DND-41 (cell line): ENCODE measurements around the gene KCNQ1OT1.

Experiments
- EZH2 ChIP-seq: IDR thresholded peaks from 3 replicates; pipeline ENCODE4 v1.6.1; 2012; ENCODE audit warnings: borderline replicate concordance, low read depth, mild to moderate bottlenecking, moderate library complexity, low read length, inconsistent platforms; ENCODE audit not compliant: severe bottlenecking
- TF ChIP-seq, protein P1 (sequence below): IDR thresholded peaks from 2 replicates; pipeline ENCODE4 v1.5.1; 2012; ENCODE audit warnings: borderline replicate concordance, low read length, moderate library complexity, mild to moderate bottlenecking; ENCODE audit not compliant: poor library complexity, severe bottlenecking; ENCODE audit errors: extremely low read depth

- TF ChIP-seq, protein P1, sequence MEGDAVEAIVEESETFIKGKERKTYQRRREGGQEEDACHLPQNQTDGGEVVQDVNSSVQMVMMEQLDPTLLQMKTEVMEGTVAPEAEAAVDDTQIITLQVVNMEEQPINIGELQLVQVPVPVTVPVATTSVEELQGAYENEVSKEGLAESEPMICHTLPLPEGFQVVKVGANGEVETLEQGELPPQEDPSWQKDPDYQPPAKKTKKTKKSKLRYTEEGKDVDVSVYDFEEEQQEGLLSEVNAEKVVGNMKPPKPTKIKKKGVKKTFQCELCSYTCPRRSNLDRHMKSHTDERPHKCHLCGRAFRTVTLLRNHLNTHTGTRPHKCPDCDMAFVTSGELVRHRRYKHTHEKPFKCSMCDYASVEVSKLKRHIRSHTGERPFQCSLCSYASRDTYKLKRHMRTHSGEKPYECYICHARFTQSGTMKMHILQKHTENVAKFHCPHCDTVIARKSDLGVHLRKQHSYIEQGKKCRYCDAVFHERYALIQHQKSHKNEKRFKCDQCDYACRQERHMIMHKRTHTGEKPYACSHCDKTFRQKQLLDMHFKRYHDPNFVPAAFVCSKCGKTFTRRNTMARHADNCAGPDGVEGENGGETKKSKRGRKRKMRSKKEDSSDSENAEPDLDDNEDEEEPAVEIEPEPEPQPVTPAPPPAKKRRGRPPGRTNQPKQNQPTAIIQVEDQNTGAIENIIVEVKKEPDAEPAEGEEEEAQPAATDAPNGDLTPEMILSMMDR = no peak
- TF ChIP-seq EZH2 = no peak
These were observed 24.3 kb upstream of the KCNQ1OT1 start for GRCh38 chr11:2724104-2724503.
